ENCODE data around the gene CD59.

GRCh38 chr11:33696931-33697638 lies 39.1 kb downstream of the CD59 start:
- TF ChIP-seq POLR2A (IDR thresholded peaks at IDR 0.05; ENCODE audit: low read length) (no peak), GATA1 (IDR thresholded peaks at IDR 0.05; ENCODE audit: low read depth, low read length) (no peak)

All from erythroblast (primary cell).